GM12873 (cell line): ENCODE measurements around the gene HOXB13.

Experiments used
- CTCF ChIP-seq: IDR thresholded peaks from 2 replicates; pipeline ENCODE4 v1.5.1; 2012; ENCODE audit warnings: low read depth, mild to moderate bottlenecking, moderate library complexity, low read length, control low read depth; ENCODE audit not compliant: insufficient read depth; ENCODE audit errors: missing control alignments

Gene HOXB13

GRCh38 chr17:48752399-48753288 is 24.1 kb upstream of the HOXB13 start:
- no peak for TF ChIP-seq CTCF

- no peak for TF ChIP-seq CTCF
These were observed 23.3 kb upstream of the HOXB13 start for GRCh38 chr17:48751733-48752398.

GRCh38 chr17:48751172-48751571 is 22.6 kb upstream of the HOXB13 start:
- TF ChIP-seq CTCF = no peak

GRCh38 chr17:48749621-48750553 is 21.3 kb upstream of the HOXB13 start:
- TF ChIP-seq CTCF = no peak

GRCh38 chr17:48748718-48749566 is 20.4 kb upstream of the HOXB13 start:
- no peak for TF ChIP-seq CTCF

- TF ChIP-seq CTCF = no peak
These were observed 19.2 kb upstream of the HOXB13 start for GRCh38 chr17:48747445-48748363.
